Mucosa of descending colon (tissue), 3 donors: ENCODE data around the gene PAFAH2. TPM values are rescaled to one million over a fixed set of nuclear protein-coding genes. Genes with fewer than 3 reads are reported as not detected.

Source experiments
- ATAC-seq: fragments of 200-7000 bp; cut with Tn5 transposase; one replicate; pipeline ENCODE4 v1.9.1; 2020; ENCODE audit warnings: mild to moderate bottlenecking, moderate library complexity
- DNase-seq, 3 donors: peaks; one replicate each; pipeline ENCODE4 v3.0.0-alpha.2; 2020
- H3K36me3 ChIP-seq: fragments of 200-600 bp; one replicate; pipeline ENCODE4 v1.8.0; 2021; ENCODE audit warnings: low read depth, mild to moderate bottlenecking
- H3K4me1 ChIP-seq: fragments of 200-600 bp; one replicate; pipeline ENCODE4 v1.8.0; 2021; ENCODE audit warnings: low read depth, mild to moderate bottlenecking
- H3K4me3 ChIP-seq: fragments of 200-600 bp; one replicate; pipeline ENCODE4 v1.8.0; 2021; ENCODE audit warnings: mild to moderate bottlenecking
- H3K9me3 ChIP-seq: fragments of 200-600 bp; one replicate; pipeline ENCODE4 v1.8.0; 2021; ENCODE audit warnings: mild to moderate bottlenecking
- intact Hi-C, 2 donors: fragments of 100-400 bp; cut with DNase I in 1 of 2; cut with micrococcal nuclease in 1 of 2; formaldehyde crosslinking; loops; one replicate each; pipeline versions ENCODE4 v1.11.0 to v1.11.1; 2022; cut with DNase I, micrococcal nuclease
- total RNA-seq, 3 donors: library from RNA; stranded (reverse); fragmentation: NEBNext Ultra II Directional in 2 of 3; extraction: Animal tissue kit (Norgen Biotek cat#: 25700) in 2 of 3; gene quantifications; one replicate each; pipeline versions ENCODE4 v1.2.1 to v1.2.4, GENCODE V29; 2021 to 2023
- TF ChIP-seq, protein P1 (sequence below): fragments of 200-600 bp; IDR thresholded peaks from one replicate; pipeline ENCODE4 v1.8.0; 2022; ENCODE audit warnings: antibody characterized with exemption, mild to moderate bottlenecking
- donor health status: DM: no; HTN: no; CAD: no; lungs with moderate emphysema.
- donor health status: DM: no; HTN: no; CAD: no.
- donor health status: DM: no; HTN: yes; CAD: no.

Gene PAFAH2
- total RNA-seq, 3 donors from 2014 or later: 25.8 to 51.8 (median 38.0) TPM

GRCh38 chr1:26035203-26035958 is 37.5 kb upstream of the PAFAH2 start:
- no peaks in the 10 kb centered on the region for H3K9me3 ChIP-seq
- H3K4me1 ChIP-seq: peaks cover 9% of the 10 kb centered on the region
- peak; percentile 97 for ATAC-seq
- H3K4me3 ChIP-seq: peak overlapping the region; percentile 44
- intact Hi-C loops: loop anchor here in 1 of 2 donors (10.0 kb wide), 1 partner anchor 109 kb away; no protein-coding TSS in a partner anchor
- peak; percentile 92 to 98 (median 96) for DNase-seq
- no peaks in the 10 kb centered on the region for H3K36me3 ChIP-seq
- TF ChIP-seq, protein P1, sequence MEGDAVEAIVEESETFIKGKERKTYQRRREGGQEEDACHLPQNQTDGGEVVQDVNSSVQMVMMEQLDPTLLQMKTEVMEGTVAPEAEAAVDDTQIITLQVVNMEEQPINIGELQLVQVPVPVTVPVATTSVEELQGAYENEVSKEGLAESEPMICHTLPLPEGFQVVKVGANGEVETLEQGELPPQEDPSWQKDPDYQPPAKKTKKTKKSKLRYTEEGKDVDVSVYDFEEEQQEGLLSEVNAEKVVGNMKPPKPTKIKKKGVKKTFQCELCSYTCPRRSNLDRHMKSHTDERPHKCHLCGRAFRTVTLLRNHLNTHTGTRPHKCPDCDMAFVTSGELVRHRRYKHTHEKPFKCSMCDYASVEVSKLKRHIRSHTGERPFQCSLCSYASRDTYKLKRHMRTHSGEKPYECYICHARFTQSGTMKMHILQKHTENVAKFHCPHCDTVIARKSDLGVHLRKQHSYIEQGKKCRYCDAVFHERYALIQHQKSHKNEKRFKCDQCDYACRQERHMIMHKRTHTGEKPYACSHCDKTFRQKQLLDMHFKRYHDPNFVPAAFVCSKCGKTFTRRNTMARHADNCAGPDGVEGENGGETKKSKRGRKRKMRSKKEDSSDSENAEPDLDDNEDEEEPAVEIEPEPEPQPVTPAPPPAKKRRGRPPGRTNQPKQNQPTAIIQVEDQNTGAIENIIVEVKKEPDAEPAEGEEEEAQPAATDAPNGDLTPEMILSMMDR: no peak

DNA sequence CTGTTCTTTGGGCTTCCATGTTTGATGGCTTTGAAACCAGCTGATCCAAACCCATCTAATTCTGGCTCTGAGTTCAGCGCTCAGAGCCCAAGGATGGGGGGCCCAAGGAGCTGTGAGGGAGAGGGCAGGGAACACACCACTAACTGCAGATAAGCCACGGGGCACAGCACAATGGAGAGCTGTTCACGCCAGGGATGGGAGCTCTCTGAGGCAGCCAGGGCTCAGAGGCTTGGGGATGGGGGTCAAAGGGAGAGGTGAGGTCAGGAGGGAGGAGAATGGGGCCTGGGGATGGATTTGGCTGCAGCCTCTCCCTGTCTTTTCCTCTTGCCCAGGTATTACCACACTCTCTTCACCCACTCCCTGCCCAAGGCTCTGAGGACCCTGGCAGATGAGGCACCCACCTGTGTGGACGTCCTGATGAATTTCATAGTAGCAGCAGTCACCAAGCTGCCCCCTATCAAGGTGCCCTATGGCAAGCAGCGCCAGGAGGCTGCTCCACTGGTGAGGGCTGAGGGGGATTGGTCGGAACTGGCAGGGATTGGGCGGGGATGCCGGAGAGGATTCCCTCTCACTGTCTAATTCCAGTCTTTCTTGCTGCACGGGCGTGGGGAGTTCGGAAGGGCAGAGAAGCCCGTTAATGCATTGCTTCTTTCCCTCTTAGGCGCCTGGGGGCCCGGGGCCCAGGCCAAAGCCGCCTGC is 36.8 kb upstream of the PAFAH2 start:
- TF ChIP-seq, protein P1: no peak
- Histone ChIP-seq H3K36me3 (no peaks in the 10 kb centered on the region), H3K9me3 (no peaks in the 10 kb centered on the region), H3K4me1 (peaks cover 9% of the 10 kb centered on the region), H3K4me3 (no peak overlapping the region)
- DNase-seq: no peak
- intact Hi-C loops: loop anchor here in 1 of 2 donors (10.0 kb wide), 1 partner anchor 110 kb away; no protein-coding TSS in a partner anchor
- ATAC-seq: no peak

GRCh38 chr1:26032656-26033357 is 34.9 kb upstream of the PAFAH2 start:
- Histone ChIP-seq H3K36me3 (no peaks in the 10 kb centered on the region), H3K4me3 (no peak overlapping the region), H3K9me3 (no peaks in the 10 kb centered on the region), H3K4me1 (peaks cover 9% of the 10 kb centered on the region)
- TF ChIP-seq, protein P1: no peak
- no peak for ATAC-seq
- no peak for DNase-seq
- intact Hi-C loops: loop anchor here in 1 of 2 donors (10.0 kb wide), 1 partner anchor 112 kb away; no protein-coding TSS in a partner anchor

DNA sequence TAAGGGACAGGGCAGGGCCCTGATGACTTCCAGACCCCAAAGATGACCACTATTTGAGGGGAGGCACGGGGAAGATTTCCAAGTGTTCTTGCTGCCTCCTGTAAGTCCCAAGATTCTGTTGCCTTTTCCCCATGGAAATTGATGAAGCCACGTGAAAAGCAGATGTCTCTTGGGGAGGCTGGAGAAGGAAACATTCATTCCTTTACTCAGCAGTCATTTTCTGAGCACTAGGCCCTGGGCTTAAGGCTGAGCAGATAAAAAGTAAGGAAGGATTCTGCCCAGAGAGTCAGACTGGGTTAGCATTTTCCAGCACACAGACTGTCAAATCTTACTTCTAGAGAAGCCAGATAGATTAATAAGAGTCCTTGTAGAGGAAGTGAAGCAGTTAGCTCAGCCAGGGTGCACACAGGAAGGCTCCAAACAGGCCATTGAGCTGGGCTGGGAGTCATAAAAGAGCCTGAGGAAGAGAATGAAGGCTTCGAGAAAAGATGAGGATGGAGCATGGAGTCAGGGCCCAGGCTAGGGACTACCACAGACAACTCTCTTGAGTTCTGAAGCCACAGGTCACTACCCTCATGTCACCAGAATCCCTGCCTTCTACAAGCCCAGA is 33.9 kb upstream of the PAFAH2 start:
- ATAC-seq: no peak
- intact Hi-C loops: loop anchor here in 1 of 2 donors (10.0 kb wide), 1 partner anchor 113 kb away; no protein-coding TSS in a partner anchor
- TF ChIP-seq, protein P1: no peak

GRCh38 chr1:26031196-26031595 is 33.3 kb upstream of the PAFAH2 start:
- no peaks in the 10 kb centered on the region for H3K36me3 ChIP-seq
- DNase-seq (no peak), ATAC-seq (no peak)
- no peak overlapping the region for H3K4me3 ChIP-seq
- intact Hi-C loops: loop anchor here in 1 of 2 donors (10.0 kb wide), 1 partner anchor 114 kb away; no protein-coding TSS in a partner anchor
- peaks cover 7% of the 10 kb centered on the region for H3K4me1 ChIP-seq
- H3K9me3 ChIP-seq: no peaks in the 10 kb centered on the region
- TF ChIP-seq, protein P1: no peak

More for the DNA sequence above, 33.9 kb upstream of the PAFAH2 start:
- DNase-seq: no peak
- Histone ChIP-seq H3K36me3 (no peaks in the 10 kb centered on the region), H3K4me1 (peaks cover 9% of the 10 kb centered on the region), H3K9me3 (no peaks in the 10 kb centered on the region), H3K4me3 (no peak overlapping the region)
